Endothelial cell of umbilical vein (primary cell): ENCODE results near the gene B3GNT3. TPM values are rescaled to one million over a fixed set of nuclear protein-coding genes. Genes with fewer than 3 reads are reported as not detected.
A peak's percentile ranks its signal among the peaks of the same experiment; 100 is the strongest.

Experiments used
- BruUV-seq: library from RNA; stranded (reverse); fragments of 400-500 nt; replicated peaks from 2 replicates; lab custom pipeline; 2021; lab: Mats Ljungman, UMichigan
- CTCF ChIA-PET: fragments of 300-600, 350-600 bp; sonication (Branson Sonifier 250); formaldehyde crosslinking; loops from one replicate; lab custom pipeline; 2021; ENCODE audit warnings: antibody characterized with exemption, inconsistent platforms; lab: Charles Lee
- POLR2A ChIA-PET: fragments of 300-600, 350-600 bp; sonication (Branson Sonifier 250); formaldehyde crosslinking; loops from one replicate; lab custom pipeline; 2021; ENCODE audit warnings: antibody characterized with exemption, inconsistent platforms; lab: Charles Lee
- DNase-seq: peaks from one replicate; pipeline ENCODE4 v3.0.0-alpha.2; 2011; ENCODE audit warnings: low read depth, low spot score
- FAIRE-seq: peaks from 2 replicates; lab custom pipeline; 2011; peaks lifted over from hg19 to GRCh38; lab: Jason Lieb, UNC
- H2AFZ ChIP-seq: 2 replicates; pipeline ENCODE4 v1.6.0; 2012; ENCODE audit warnings: low read depth, low read length, control low read depth, inconsistent platforms
- H3K27ac ChIP-seq: 2 replicates; pipeline ENCODE4 v1.5.1; 2011; ENCODE audit warnings: low read depth, mild to moderate bottlenecking, control low read depth, low read length, moderate library complexity; ENCODE audit not compliant: insufficient read depth
- H3K27me3 ChIP-seq, 2 experiments: 2 replicates each; pipeline versions ENCODE4 v1.6.0 to v1.6.1; 2011; ENCODE audit warnings: low read length in 2 of 2, mixed read lengths in 1 of 2; ENCODE audit not compliant: control insufficient read depth in 2 of 2, insufficient read depth in 2 of 2
- H3K36me3 ChIP-seq, 2 experiments: 2 replicates in 1 of 2; 3 replicates in 1 of 2; pipeline ENCODE4 v1.5.1; 2011; ENCODE audit warnings: low read length in 2 of 2, mild to moderate bottlenecking in 1 of 2, moderate library complexity in 1 of 2; ENCODE audit not compliant: control insufficient read depth in 2 of 2, insufficient read depth in 2 of 2; ENCODE audit errors: extremely low read depth in 1 of 2
- H3K4me1 ChIP-seq: 3 replicates; pipeline ENCODE4 v1.5.1; 2011; ENCODE audit warnings: mild to moderate bottlenecking, low read length; ENCODE audit not compliant: control insufficient read depth, insufficient read depth; ENCODE audit errors: extremely low read depth
- H3K4me2 ChIP-seq: 2 replicates; pipeline ENCODE4 v1.6.1; 2011; ENCODE audit warnings: low read length, control low read depth, mixed read lengths; ENCODE audit not compliant: insufficient read depth
- H3K4me3 ChIP-seq, 3 experiments: fragments of 200-600 bp in 1 of 3; sonication (generic), shearing (Covaris generic) in 1 of 3; replicated peaks in 1 of 3; 2 replicates each; pipeline ENCODE4 v1.5.1; 2011 to 2016; ENCODE audit warnings: control low read depth in 3 of 3, low read length in 3 of 3, mild to moderate bottlenecking in 2 of 3, inconsistent platforms in 1 of 3, low read depth in 1 of 3, moderate library complexity in 1 of 3; ENCODE audit not compliant: insufficient read depth in 1 of 3
- H3K79me2 ChIP-seq: 2 replicates; pipeline ENCODE4 v1.6.0; 2012; ENCODE audit warnings: low read length, inconsistent platforms; ENCODE audit not compliant: control insufficient read depth, insufficient read depth
- H3K9ac ChIP-seq: replicated peaks from 2 replicates; pipeline ENCODE3; 2011; ENCODE audit warnings: low read length, control low read depth; ENCODE audit not compliant: insufficient read depth; ENCODE audit errors: extremely low read depth
- H3K9me1 ChIP-seq: replicated peaks from 3 replicates; pipeline ENCODE4 v1.6.0; 2011; ENCODE audit warnings: mild to moderate bottlenecking, low read length; ENCODE audit not compliant: control insufficient read depth, insufficient read depth; ENCODE audit errors: extremely low read depth
- H3K9me3 ChIP-seq: replicated peaks from 2 replicates; pipeline ENCODE4 v1.5.1; 2012; ENCODE audit warnings: low read length, inconsistent platforms; ENCODE audit not compliant: control insufficient read depth, insufficient read depth
- H4K20me1 ChIP-seq: replicated peaks from 2 replicates; pipeline ENCODE3; 2011; ENCODE audit warnings: mild to moderate bottlenecking, low read length; ENCODE audit not compliant: control insufficient read depth, insufficient read depth; ENCODE audit errors: extremely low read depth
- CTCF ChIP-seq, 2 donors: IDR thresholded peaks; 1 replicate in 1 of 2; 2 replicates in 1 of 2; pipeline ENCODE4 v1.5.1; 2011; ENCODE audit warnings: low read length in 2 of 2, mild to moderate bottlenecking in 2 of 2, moderate library complexity in 2 of 2, control low read depth in 1 of 2, inconsistent platforms in 1 of 2, low read depth in 1 of 2; ENCODE audit not compliant: insufficient read depth in 1 of 2; ENCODE audit errors: extremely low read depth in 1 of 2
- EZH2 ChIP-seq: IDR thresholded peaks from 2 replicates; pipeline ENCODE4 v1.6.1; 2012; ENCODE audit warnings: borderline replicate concordance, low read depth, mild to moderate bottlenecking, moderate library complexity, low read length, inconsistent platforms; ENCODE audit not compliant: severe bottlenecking
- FOS ChIP-seq: IDR thresholded peaks from 2 replicates; pipeline ENCODE4 v1.6.1; 2011; ENCODE audit warnings: mild to moderate bottlenecking, low read length, moderate library complexity, borderline replicate concordance; ENCODE audit not compliant: insufficient read depth
- GATA2 ChIP-seq: IDR thresholded peaks from 2 replicates; pipeline ENCODE4 v1.7.0; 2011; ENCODE audit warnings: low read depth, mild to moderate bottlenecking, moderate library complexity, mixed read lengths, low read length; ENCODE audit not compliant: insufficient read length, insufficient read depth
- JUN ChIP-seq: IDR thresholded peaks from 2 replicates; pipeline ENCODE4 v1.6.1; 2011; ENCODE audit warnings: borderline replicate concordance, low read depth; ENCODE audit not compliant: insufficient read length, insufficient read depth
- MAX ChIP-seq: IDR thresholded peaks from 2 replicates; pipeline ENCODE4 v1.6.1; 2011; ENCODE audit not compliant: insufficient read depth, insufficient read length
- MYC ChIP-seq: IDR thresholded peaks from one replicate; pipeline ENCODE4 v1.6.1; 2011; ENCODE audit warnings: mild to moderate bottlenecking, low read depth, low read length
- POLR2A ChIP-seq: IDR thresholded peaks from 2 replicates; pipeline ENCODE4 v1.6.1; 2012; ENCODE audit warnings: low read depth, mild to moderate bottlenecking, control low read depth, low read length
- POLR2AphosphoS5 ChIP-seq: IDR thresholded peaks from 2 replicates; pipeline ENCODE4 v1.6.1; 2012; ENCODE audit warnings: low read depth, mild to moderate bottlenecking, control low read depth, low read length, moderate library complexity; ENCODE audit not compliant: insufficient read depth
- dilution Hi-C: fragments of 300-500 bp; cut with MboI; formaldehyde crosslinking; loops from one replicate; pipeline ENCODE4 v1.15.0; 2019; ENCODE audit warnings: low sequenced_read_pairs; ENCODE audit not compliant: extremely low pct_ligation_motif_present
- intact Hi-C: fragments of 100-400 bp; cut with micrococcal nuclease; formaldehyde crosslinking; loops from one replicate; pipeline ENCODE4 v1.10.0; 2022
- polyA plus RNA-seq, 4 experiments: library from polyadenylated mRNA; depleted of rRNA in 3 of 4; stranded (reverse) in 3 of 4; unstranded in 1 of 4; fragments of >200 nt; gene quantifications; 2 replicates each; pipeline versions ENCODE4 v1.2.1 to v1.2.3, GENCODE V29; 2011 to 2012; ENCODE audit warnings: missing spikeins in 1 of 4
- total RNA-seq: library from RNA; stranded (reverse); gene quantifications from 2 replicates; pipeline ENCODE4 v1.2.3, GENCODE V29; 2021

Gene B3GNT3
- total and polyA plus RNA-seq, 2 donors (not counting 3 experiments of a cell fraction or from before 2014, with no cell fraction given): 0.10 TPM; not detected in 1

GRCh38 chr19:17765069-17765618 is 29.8 kb upstream of the B3GNT3 start:
- Histone ChIP-seq H2AFZ (no peak overlapping the region), H3K27ac (no peak overlapping the region), H3K9me1 (no peaks in the 10 kb centered on the region), H3K4me3 (no peak overlapping the region), H3K4me2 (no peak overlapping the region), H3K4me1 (peaks cover 3% of the 10 kb centered on the region), H3K79me2 (no peaks in the 10 kb centered on the region), H3K9me3 (no peaks in the 10 kb centered on the region), H3K36me3 (no peaks in the 10 kb centered on the region), H3K27me3 (no peaks in the 10 kb centered on the region), H4K20me1 (no peaks in the 10 kb centered on the region), H3K9ac (no peak overlapping the region)
- ChIA-PET POLR2A (no interaction called here), CTCF (interaction anchor here (3.1 kb wide), 1 partner anchor 62 kb away, joined by 182 read pairs; no protein-coding TSS in a partner anchor)
- intact Hi-C loops (no loop called here), dilution Hi-C loops (no loop called here)
- BruUV-seq: no TSS peak
- DNase-seq: no peak
- FAIRE-seq: peak; percentile 58
- TF ChIP-seq POLR2AphosphoS5 (no peak), EZH2 (no peak), CTCF (IDR thresholded peaks at IDR 0.05; ENCODE audit: extremely low read depth in 1 of 2, insufficient read depth in 1 of 2, low read depth in 1 of 2, low read length in 2 of 2) (no peak), MAX (no peak), JUN (no peak), FOS (no peak), GATA2 (no peak), POLR2A (no peak), MYC (no peak)
